PFSK-1 (cell line): ENCODE measurements around the gene SAPCD1.

Experiments used
- FOXP2 ChIP-seq: optimal IDR thresholded peaks from 2 replicates; pipeline ENCODE3; 2011; ENCODE audit warnings: borderline replicate concordance, control low read depth, inconsistent platforms; ENCODE audit not compliant: insufficient read depth; ENCODE audit errors: extremely low read length, extremely low read depth
- POLR2AphosphoS5 ChIP-seq: IDR thresholded peaks from 2 replicates; pipeline ENCODE4 v1.6.1; 2012; ENCODE audit warnings: low read depth, mild to moderate bottlenecking, control low read depth, low read length, moderate library complexity
- SIN3A ChIP-seq: IDR thresholded peaks from 2 replicates; pipeline ENCODE4 v1.6.1; 2012; ENCODE audit warnings: mild to moderate bottlenecking, low read length, moderate library complexity, borderline replicate concordance; ENCODE audit not compliant: insufficient read depth
- TAF1 ChIP-seq: IDR thresholded peaks from 2 replicates; pipeline ENCODE4 v1.6.1; 2012; ENCODE audit warnings: low read length, control low read depth, borderline replicate concordance; ENCODE audit not compliant: insufficient read depth
- TF ChIP-seq, protein P1 (sequence below), 2 experiments: IDR thresholded peaks; 2 replicates each; pipeline versions ENCODE4 v1.6.1 to v1.8.0; 2011 to 2012; ENCODE audit warnings: low read depth in 2 of 2, low read length in 2 of 2, control low read depth in 1 of 2, inconsistent platforms in 1 of 2, mild to moderate bottlenecking in 1 of 2, moderate library complexity in 1 of 2; ENCODE audit not compliant: insufficient read depth in 1 of 2

SAPCD1 gene

DNA sequence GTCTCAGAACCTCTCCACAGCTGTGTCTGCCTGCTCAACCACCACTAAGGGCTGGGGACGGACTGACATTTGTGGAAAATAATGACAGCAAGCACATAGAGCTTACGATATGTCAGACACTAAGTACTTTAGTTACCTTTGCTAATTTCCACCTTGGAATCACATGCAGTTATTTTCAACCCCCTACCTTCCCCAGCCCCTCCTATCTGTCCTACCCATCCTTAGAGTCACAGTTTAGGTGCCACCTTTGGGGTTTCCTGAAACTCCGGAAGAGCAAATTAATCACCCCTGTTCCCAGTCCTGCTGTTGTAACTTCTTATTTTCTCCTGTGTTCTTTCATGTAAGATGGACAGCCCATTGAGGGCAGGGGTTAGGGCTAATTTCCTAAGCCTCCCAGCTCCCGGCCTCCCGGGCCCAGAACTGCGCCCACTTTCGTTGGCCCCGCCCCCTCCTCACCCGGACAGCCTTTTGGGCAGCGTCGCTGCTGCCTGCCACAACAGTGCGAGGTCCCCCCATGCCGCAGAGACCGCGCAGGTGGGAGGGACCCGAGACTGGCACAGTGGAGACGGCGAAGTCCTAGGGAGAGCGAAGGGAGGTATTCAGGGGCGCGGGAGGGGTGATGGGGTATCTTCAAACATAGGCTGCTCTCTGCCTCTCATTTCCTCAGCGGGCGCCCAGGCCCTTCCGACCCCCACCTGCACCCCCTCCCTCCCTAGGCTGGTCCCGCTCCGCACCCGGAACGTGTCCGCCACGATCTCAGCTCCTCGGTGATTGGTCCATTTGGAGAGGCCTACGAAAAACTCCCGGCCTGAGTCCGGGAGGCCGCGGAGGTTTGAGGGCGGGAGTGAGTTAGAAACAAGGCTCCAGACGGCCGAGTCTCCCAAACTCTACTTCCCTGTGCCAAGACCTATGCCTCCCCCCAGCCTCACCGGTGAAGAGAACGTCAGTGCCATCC is 34.5 kb upstream of the SAPCD1 start:
- TF ChIP-seq FOXP2 (no peak), TAF1 (no peak), POLR2AphosphoS5 (no peak), SIN3A (no peak)
- TF ChIP-seq, protein P1, sequence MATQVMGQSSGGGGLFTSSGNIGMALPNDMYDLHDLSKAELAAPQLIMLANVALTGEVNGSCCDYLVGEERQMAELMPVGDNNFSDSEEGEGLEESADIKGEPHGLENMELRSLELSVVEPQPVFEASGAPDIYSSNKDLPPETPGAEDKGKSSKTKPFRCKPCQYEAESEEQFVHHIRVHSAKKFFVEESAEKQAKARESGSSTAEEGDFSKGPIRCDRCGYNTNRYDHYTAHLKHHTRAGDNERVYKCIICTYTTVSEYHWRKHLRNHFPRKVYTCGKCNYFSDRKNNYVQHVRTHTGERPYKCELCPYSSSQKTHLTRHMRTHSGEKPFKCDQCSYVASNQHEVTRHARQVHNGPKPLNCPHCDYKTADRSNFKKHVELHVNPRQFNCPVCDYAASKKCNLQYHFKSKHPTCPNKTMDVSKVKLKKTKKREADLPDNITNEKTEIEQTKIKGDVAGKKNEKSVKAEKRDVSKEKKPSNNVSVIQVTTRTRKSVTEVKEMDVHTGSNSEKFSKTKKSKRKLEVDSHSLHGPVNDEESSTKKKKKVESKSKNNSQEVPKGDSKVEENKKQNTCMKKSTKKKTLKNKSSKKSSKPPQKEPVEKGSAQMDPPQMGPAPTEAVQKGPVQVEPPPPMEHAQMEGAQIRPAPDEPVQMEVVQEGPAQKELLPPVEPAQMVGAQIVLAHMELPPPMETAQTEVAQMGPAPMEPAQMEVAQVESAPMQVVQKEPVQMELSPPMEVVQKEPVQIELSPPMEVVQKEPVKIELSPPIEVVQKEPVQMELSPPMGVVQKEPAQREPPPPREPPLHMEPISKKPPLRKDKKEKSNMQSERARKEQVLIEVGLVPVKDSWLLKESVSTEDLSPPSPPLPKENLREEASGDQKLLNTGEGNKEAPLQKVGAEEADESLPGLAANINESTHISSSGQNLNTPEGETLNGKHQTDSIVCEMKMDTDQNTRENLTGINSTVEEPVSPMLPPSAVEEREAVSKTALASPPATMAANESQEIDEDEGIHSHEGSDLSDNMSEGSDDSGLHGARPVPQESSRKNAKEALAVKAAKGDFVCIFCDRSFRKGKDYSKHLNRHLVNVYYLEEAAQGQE (IDR thresholded peaks at IDR 0.05; ENCODE audit: insufficient read depth in 1 of 2, low read depth in 2 of 2, low read length in 2 of 2) = no peak

DNA sequence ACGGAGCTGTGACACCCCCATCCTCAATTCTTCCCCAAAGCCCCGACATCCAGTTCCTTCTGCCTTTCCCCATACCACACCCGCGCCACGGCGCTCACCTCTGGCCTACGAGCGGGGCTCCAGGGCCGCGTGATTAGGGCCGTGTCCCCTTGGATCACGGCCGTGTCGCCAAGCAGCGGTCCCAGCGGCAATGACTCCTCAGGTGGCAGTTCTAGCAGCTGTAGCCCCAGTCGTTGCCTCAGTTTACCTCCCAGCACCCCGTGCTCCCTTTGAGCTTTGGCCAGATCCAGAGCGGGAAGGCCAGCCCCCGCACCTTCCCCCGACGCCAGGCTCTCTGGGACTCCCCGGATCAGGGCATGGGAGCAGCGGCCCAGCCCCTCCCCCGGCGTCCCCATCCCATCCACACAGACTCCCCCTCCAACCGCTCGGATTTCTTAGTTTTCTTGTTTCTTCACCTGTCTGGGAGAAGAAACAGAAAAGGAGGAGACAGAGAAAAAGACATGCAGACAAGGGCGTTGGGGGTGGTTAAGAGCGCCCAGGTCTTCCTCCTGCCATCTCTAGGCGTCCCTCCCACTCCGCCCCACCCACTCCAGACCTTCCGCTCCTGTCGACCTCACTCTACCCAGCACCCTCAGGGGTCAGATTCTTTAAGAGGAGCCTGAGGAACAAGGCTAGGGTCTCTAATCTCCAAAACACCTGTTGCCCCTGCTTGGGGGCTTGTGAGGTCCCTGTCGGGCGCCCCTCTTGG is 33.5 kb upstream of the SAPCD1 start, which contains the start of gene DDAH2:
Gene DDAH2 (minus strand): TSS at position 533 of the 748 bp plus-strand sequence. CDS start 138 bp downstream, at position 395.
- TF ChIP-seq SIN3A (no peak), TAF1 (no peak), FOXP2 (no peak), POLR2AphosphoS5 (no peak)
- TF ChIP-seq, protein P1 (IDR thresholded peaks at IDR 0.05; ENCODE audit: insufficient read depth in 1 of 2, low read depth in 2 of 2, low read length in 2 of 2) = no peak

DNA sequence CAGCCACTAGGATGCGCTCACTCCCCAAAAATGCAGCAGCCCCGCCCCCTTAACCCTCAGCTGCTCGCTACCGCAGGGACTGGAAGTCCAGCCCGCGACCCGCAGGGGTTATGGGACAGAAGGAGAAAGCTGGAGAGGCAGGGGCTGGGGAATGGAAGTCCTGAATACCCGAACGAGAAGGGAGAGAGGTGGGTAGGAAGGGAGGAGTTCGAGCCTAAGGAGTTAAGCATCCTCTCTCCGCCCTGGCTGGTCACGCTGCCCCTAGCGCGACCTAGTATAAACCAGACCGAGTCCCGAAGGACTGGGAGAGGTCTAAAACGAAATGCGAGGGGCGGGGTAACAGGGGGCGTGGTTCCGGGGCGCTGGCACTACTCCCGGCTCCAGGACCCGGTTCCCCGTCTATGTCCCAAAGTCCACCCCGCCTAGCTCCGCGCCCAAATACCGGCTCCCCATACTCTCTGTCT is 32.9 kb upstream of the SAPCD1 start:
- TF ChIP-seq POLR2AphosphoS5 (no peak), FOXP2 (no peak), TAF1 (no peak), SIN3A (no peak)
- TF ChIP-seq, protein P1 (IDR thresholded peaks at IDR 0.05; ENCODE audit: insufficient read depth in 1 of 2, low read depth in 2 of 2, low read length in 2 of 2) = no peak

DNA sequence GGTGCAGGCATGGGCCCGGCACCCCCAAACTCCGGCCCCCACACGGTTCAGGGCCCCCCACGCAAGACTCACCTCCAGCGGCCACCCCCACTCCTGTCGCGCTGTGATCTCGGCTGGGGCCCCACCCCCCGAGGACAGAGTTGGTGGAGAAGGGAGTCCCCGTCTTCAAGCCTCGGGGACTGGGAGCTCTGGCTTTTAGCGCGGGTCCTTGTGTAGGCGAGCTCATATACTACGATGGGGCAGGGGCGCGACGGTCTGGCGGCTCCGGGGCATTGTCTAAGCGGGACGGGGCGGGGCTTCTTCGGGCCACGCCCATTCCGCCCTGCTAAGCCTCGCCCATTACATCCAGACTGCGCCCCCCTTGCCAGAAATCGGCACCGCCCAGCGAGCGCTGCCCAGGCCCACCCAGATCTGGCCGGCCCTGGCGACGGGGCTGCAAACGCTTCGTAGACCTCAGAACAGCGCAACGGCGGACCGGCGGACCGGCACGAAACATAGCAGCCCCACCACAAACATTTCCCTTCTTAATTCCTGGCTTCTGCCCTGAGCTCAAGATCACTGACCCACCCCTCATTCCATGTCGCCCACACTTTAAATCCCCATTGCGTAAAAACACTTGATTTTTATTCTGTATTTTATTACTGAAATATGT is 32.4 kb upstream of the SAPCD1 start:
- TF ChIP-seq, protein P1 (IDR thresholded peaks at IDR 0.05; ENCODE audit: insufficient read depth in 1 of 2, low read depth in 2 of 2, low read length in 2 of 2) = no peak
- TF ChIP-seq TAF1 (peak; percentile 71; the same call in 1 of the 2 replicates), POLR2AphosphoS5 (peak; percentile 92; the same call in 1 of the 2 replicates), FOXP2 (peak; percentile 25), SIN3A (peak; percentile 94; the same call in 1 of the 2 replicates)
